Neuronal stem cell (in vitro differentiated cells): ENCODE data around the gene STK39.

ENCODE experiments used
- DNase-seq: peaks from one replicate; pipeline ENCODE4 v3.0.0-alpha.2; 2013; ENCODE audit warnings: low spot score
- H2AFZ ChIP-seq: one replicate; pipeline ENCODE4 v1.6.1; 2013; ENCODE audit warnings: mild to moderate bottlenecking, low read length, inconsistent platforms
- H2AK5ac ChIP-seq: 2 replicates; pipeline ENCODE4 v1.6.1; 2013; ENCODE audit warnings: low read depth, mild to moderate bottlenecking, inconsistent platforms, low read length, moderate library complexity, mixed read lengths
- H2BK120ac ChIP-seq: 2 replicates; pipeline ENCODE4 v1.6.1; 2013; ENCODE audit warnings: low read depth, mild to moderate bottlenecking, inconsistent platforms, low read length, moderate library complexity, mixed read lengths
- H2BK12ac ChIP-seq: one replicate; pipeline ENCODE4 v1.6.1; 2013; ENCODE audit warnings: low read length, inconsistent platforms
- H2BK15ac ChIP-seq: 2 replicates; pipeline ENCODE4 v1.6.1; 2013; ENCODE audit warnings: mild to moderate bottlenecking, low read length, inconsistent platforms, mixed read lengths
- H2BK5ac ChIP-seq: one replicate; pipeline ENCODE4 v1.6.1; 2013; ENCODE audit warnings: inconsistent platforms, mild to moderate bottlenecking, low read length, moderate library complexity
- H3K14ac ChIP-seq: one replicate; pipeline ENCODE4 v1.6.1; 2013; ENCODE audit warnings: low read length, inconsistent platforms
- H3K18ac ChIP-seq: 2 replicates; pipeline ENCODE4 v1.6.1; 2013; ENCODE audit warnings: low read length, inconsistent platforms
- H3K23ac ChIP-seq: 2 replicates; pipeline ENCODE4 v1.6.1; 2013; ENCODE audit warnings: low read depth, mild to moderate bottlenecking, mixed read lengths, low read length, inconsistent platforms; ENCODE audit not compliant: poor library complexity
- H3K27ac ChIP-seq: replicated peaks from 3 replicates; pipeline ENCODE4 v1.5.1; 2013; ENCODE audit warnings: low read length, inconsistent platforms
- H3K27me3 ChIP-seq, 3 experiments: 2 replicates each; pipeline ENCODE4 v1.6.1; 2013; ENCODE audit warnings: low read length in 3 of 3, mild to moderate bottlenecking in 2 of 3, inconsistent platforms in 1 of 3, low read depth in 1 of 3, mixed read lengths in 1 of 3, moderate library complexity in 1 of 3; ENCODE audit not compliant: control insufficient read depth in 3 of 3, insufficient read depth in 3 of 3
- H3K36me3 ChIP-seq, 2 donors: replicated peaks in 1 of 2; 2 replicates each; pipeline ENCODE4 v1.6.1; 2013; ENCODE audit warnings: low read length in 2 of 2; ENCODE audit not compliant: control insufficient read depth in 2 of 2, insufficient read depth in 2 of 2
- H3K4ac ChIP-seq: 2 replicates; pipeline ENCODE4 v1.6.1; 2013; ENCODE audit warnings: inconsistent platforms, mild to moderate bottlenecking, low read length, moderate library complexity
- H3K4me1 ChIP-seq, 2 donors: 1 replicate in 1 of 2; 2 replicates in 1 of 2; pipeline ENCODE4 v1.6.1; 2013; ENCODE audit warnings: low read length in 2 of 2, low read depth in 1 of 2; ENCODE audit not compliant: control insufficient read depth in 2 of 2, insufficient read depth in 1 of 2
- H3K4me2 ChIP-seq: one replicate; pipeline ENCODE4 v1.6.1; 2013; ENCODE audit warnings: mild to moderate bottlenecking, low read length, inconsistent platforms; ENCODE audit not compliant: insufficient read depth, poor library complexity, severe bottlenecking
- H3K4me3 ChIP-seq, 2 donors: 2 replicates each; pipeline ENCODE4 v1.5.1; 2013; ENCODE audit warnings: low read length in 2 of 2, mild to moderate bottlenecking in 2 of 2, inconsistent platforms in 1 of 2, moderate library complexity in 1 of 2
- H3K79me1 ChIP-seq: one replicate; pipeline ENCODE4 v1.6.1; 2013; ENCODE audit warnings: low read depth, mild to moderate bottlenecking, inconsistent platforms, low read length, moderate library complexity
- H3K9ac ChIP-seq: one replicate; pipeline ENCODE4 v1.6.1; 2013; ENCODE audit warnings: mild to moderate bottlenecking, low read depth, low read length, inconsistent platforms; ENCODE audit not compliant: poor library complexity
- H3K9me3 ChIP-seq, 2 donors: replicated peaks in 1 of 2; 2 replicates each; pipeline versions ENCODE3 to v1.6.1; 2013; ENCODE audit warnings: low read length in 2 of 2, mild to moderate bottlenecking in 2 of 2, inconsistent platforms in 1 of 2, low read depth in 1 of 2, mixed read lengths in 1 of 2, moderate library complexity in 1 of 2; ENCODE audit not compliant: control insufficient read depth in 2 of 2, insufficient read depth in 1 of 2
- H4K8ac ChIP-seq: one replicate; pipeline ENCODE4 v1.6.1; 2013; ENCODE audit warnings: low read depth, mild to moderate bottlenecking, inconsistent platforms, low read length, moderate library complexity
- H4K91ac ChIP-seq: one replicate; pipeline ENCODE4 v1.6.1; 2013; ENCODE audit warnings: low read length, low read depth, mild to moderate bottlenecking, inconsistent platforms; ENCODE audit not compliant: poor library complexity
- WGBS, 2 donors: extraction: QIAGEN DNeasy Blood & Tissue Kit; methylation state at CpG; one replicate each; pipeline ENCODE4 v1.1.7; 2013; ENCODE audit warnings: missing lambda C conversion rate in 2 of 2, mixed read lengths in 1 of 2; ENCODE audit not compliant: insufficient read length in 2 of 2, insufficient replicate concordance in 1 of 2; ENCODE audit errors: extremely low coverage in 2 of 2; 5-methylcytosine and 5-hydroxymethylcytosine counted together

Gene STK39

GRCh38 chr2:168134485-168134884, 112.9 kb downstream of the STK39 start:
- no peak overlapping the region for H2BK120ac ChIP-seq
- no peak overlapping the region for H3K14ac ChIP-seq
- H3K4me1 ChIP-seq: peaks cover 9 to 30% of the 10 kb centered on the region in 2 donors
- H3K36me3 ChIP-seq: peaks cover 0 to 37% of the 10 kb centered on the region in 2 donors
- H2BK12ac ChIP-seq: no peak overlapping the region
- H3K79me1 ChIP-seq: no peaks in the 10 kb centered on the region
- H2BK5ac ChIP-seq: no peak overlapping the region
- H3K9ac ChIP-seq: no peak overlapping the region
- WGBS, 2 donors: no CpG with 5 or more reads among the region's 5 CpGs
- H3K23ac ChIP-seq: no peak overlapping the region
- no peak overlapping the region for H2AFZ ChIP-seq
- no peak overlapping the region for H4K91ac ChIP-seq
- no peak overlapping the region for H3K27ac ChIP-seq
- H3K4me2 ChIP-seq: no peak overlapping the region
- H3K4me3 ChIP-seq: no peak overlapping the region
- no peak overlapping the region for H3K18ac ChIP-seq
- H3K4ac ChIP-seq: no peak overlapping the region
- H3K27me3 ChIP-seq: no peaks in the 10 kb centered on the region
- H4K8ac ChIP-seq: no peak overlapping the region
- H2BK15ac ChIP-seq: no peak overlapping the region
- no peak overlapping the region for H2AK5ac ChIP-seq
- H3K9me3 ChIP-seq: peaks cover 0 to 9% of the 10 kb centered on the region in 2 donors
- DNase-seq: no peak

DNA sequence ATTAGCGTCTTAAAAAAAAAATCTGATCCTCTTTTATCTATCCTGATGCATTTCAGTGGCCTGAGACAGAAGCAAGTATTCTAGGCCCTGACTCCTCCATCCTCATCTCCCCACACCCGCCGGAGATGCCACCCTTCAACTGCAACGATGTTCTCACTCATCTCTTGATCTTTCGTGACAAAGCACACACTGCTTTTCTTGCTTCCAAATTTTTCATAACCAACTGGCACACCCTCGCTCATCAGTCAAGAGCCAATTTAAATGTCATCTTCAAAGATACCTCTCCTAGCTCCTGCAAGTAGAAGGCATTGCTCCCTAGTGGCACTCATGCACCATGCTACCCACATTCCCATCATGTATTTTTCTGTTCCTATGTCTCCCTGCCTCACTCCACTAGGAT, 115.0 kb downstream of the STK39 start:
- Histone ChIP-seq H4K8ac (no peak overlapping the region), H3K23ac (no peak overlapping the region), H2BK12ac (no peak overlapping the region), H3K79me1 (no peaks in the 10 kb centered on the region), H2BK120ac (no peak overlapping the region), H3K4ac (no peak overlapping the region), H2AK5ac (no peak overlapping the region), H3K4me2 (no peak overlapping the region), H3K27ac (no peak overlapping the region), H3K9ac (no peak overlapping the region), H3K4me3 (no peak overlapping the region), H3K4me1 (peaks cover 0 to 17% of the 10 kb centered on the region in 2 donors), H3K27me3 (no peaks in the 10 kb centered on the region), H2BK15ac (no peak overlapping the region), H2BK5ac (no peak overlapping the region), H2AFZ (no peak overlapping the region), H4K91ac (no peak overlapping the region), H3K18ac (no peak overlapping the region), H3K14ac (no peak overlapping the region), H3K36me3 (peaks cover 0 to 58% of the 10 kb centered on the region in 2 donors), H3K9me3 (peaks cover 0 to 9% of the 10 kb centered on the region in 2 donors)
- no peak for DNase-seq
- WGBS, 2 donors: no CpG with 5 or more reads among the region's 6 CpGs

DNA sequence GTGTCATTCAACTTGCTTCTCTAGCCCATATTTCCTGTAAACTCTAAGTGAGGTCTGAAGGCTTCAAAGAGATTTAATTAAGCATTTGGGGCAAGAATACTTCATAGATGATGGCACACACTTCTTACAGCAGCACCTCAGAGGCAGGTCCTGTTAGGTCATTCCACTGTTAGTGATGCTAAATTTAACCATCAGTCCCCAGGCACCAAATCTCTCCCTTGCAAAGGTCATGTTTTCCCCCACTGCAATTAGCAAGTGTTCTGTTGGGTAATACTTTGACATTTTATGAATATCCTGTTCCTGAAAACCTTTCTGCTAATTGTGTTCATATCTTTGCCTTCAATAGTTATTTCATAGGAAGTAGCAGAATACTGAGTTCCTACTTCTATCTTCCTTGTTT, 117.0 kb downstream of the STK39 start:
- no peak overlapping the region for H2AFZ ChIP-seq
- no peak overlapping the region for H3K4ac ChIP-seq
- H4K8ac ChIP-seq: no peak overlapping the region
- no peaks in the 10 kb centered on the region for H3K79me1 ChIP-seq
- H2BK12ac ChIP-seq: no peak overlapping the region
- no peak overlapping the region for H2BK5ac ChIP-seq
- H3K4me1 ChIP-seq: peaks cover 0 to 9% of the 10 kb centered on the region in 2 donors
- H3K9me3 ChIP-seq: peaks cover 0 to 7% of the 10 kb centered on the region in 2 donors
- H2BK15ac ChIP-seq: no peak overlapping the region
- DNase-seq: no peak
- no peak overlapping the region for H3K18ac ChIP-seq
- no peak overlapping the region for H2BK120ac ChIP-seq
- H3K4me3 ChIP-seq: no peak overlapping the region
- H2AK5ac ChIP-seq: no peak overlapping the region
- peaks cover 0 to 68% of the 10 kb centered on the region in 2 donors for H3K36me3 ChIP-seq
- H3K9ac ChIP-seq: no peak overlapping the region
- H3K27me3 ChIP-seq: no peaks in the 10 kb centered on the region
- no peak overlapping the region for H3K23ac ChIP-seq
- no peak overlapping the region for H3K14ac ChIP-seq
- no peak overlapping the region for H3K27ac ChIP-seq
- no peak overlapping the region for H4K91ac ChIP-seq
- H3K4me2 ChIP-seq: no peak overlapping the region

- no peak overlapping the region for H3K14ac ChIP-seq
- no peaks in the 10 kb centered on the region for H3K79me1 ChIP-seq
- no peak for DNase-seq
- H2BK120ac ChIP-seq: no peak overlapping the region
- H2BK12ac ChIP-seq: no peak overlapping the region
- no peak overlapping the region for H3K4me3 ChIP-seq
- peaks cover 0 to 6% of the 10 kb centered on the region in 2 donors for H3K9me3 ChIP-seq
- H3K4me1 ChIP-seq: no peaks in the 10 kb centered on the region
- H4K91ac ChIP-seq: no peak overlapping the region
- WGBS, 2 donors: no CpG with 5 or more reads among the region's 4 CpGs
- H2AFZ ChIP-seq: no peak overlapping the region
- no peak overlapping the region for H4K8ac ChIP-seq
- no peak overlapping the region for H3K27ac ChIP-seq
- H3K27me3 ChIP-seq: no peaks in the 10 kb centered on the region
- no peak overlapping the region for H2BK15ac ChIP-seq
- H3K4me2 ChIP-seq: no peak overlapping the region
- no peak overlapping the region for H2BK5ac ChIP-seq
- peaks cover 0 to 76% of the 10 kb centered on the region in 2 donors for H3K36me3 ChIP-seq
- no peak overlapping the region for H3K18ac ChIP-seq
- no peak overlapping the region for H2AK5ac ChIP-seq
- no peak overlapping the region for H3K9ac ChIP-seq
- no peak overlapping the region for H3K23ac ChIP-seq
- H3K4ac ChIP-seq: no peak overlapping the region
Measured at GRCh38 chr2:168127371-168127770, 120.0 kb downstream of the STK39 start.
